Adrenal gland (tissue), 12 donors: ENCODE results near the gene BPIFB2. TPM values are rescaled to one million over a fixed set of nuclear protein-coding genes. Genes with fewer than 3 reads are reported as not detected.

Experiments used
- DNase-seq, 7 donors: peaks; one replicate each; pipeline ENCODE4 v3.0.0-alpha.2; 2019 to 2020
- H3K27ac ChIP-seq, 5 donors: fragments of 200-600 bp; sonication (generic) in 4 of 5; 1 replicate in 3 of 5; 2 replicates in 2 of 5; pipeline versions ENCODE4 v1.5.1 to v1.8.0; 2016 to 2020; ENCODE audit warnings: mild to moderate bottlenecking in 1 of 5
- H3K27me3 ChIP-seq: fragments of 200-600 bp; 2 replicates; pipeline ENCODE4 v1.8.0; 2021
- H3K36me3 ChIP-seq, 2 donors: fragments of 200-600 bp; replicated peaks in 1 of 2; 1 replicate in 1 of 2; 2 replicates in 1 of 2; pipeline versions ENCODE4 v1.5.1 to v1.8.0; 2018 to 2022
- H3K4me1 ChIP-seq, 2 donors: fragments of 200-600 bp; replicated peaks in 1 of 2; 1 replicate in 1 of 2; 2 replicates in 1 of 2; pipeline versions ENCODE4 v1.5.1 to v1.8.0; 2018 to 2021
- H3K4me3 ChIP-seq, 4 donors: fragments of 200-600 bp; sonication (generic) in 3 of 4; one replicate each; pipeline ENCODE4 v1.5.1; 2016 to 2018
- H3K9me3 ChIP-seq, 3 donors: fragments of 200-600 bp; sonication (generic) in 1 of 3; replicated peaks in 1 of 3; 1 replicate in 2 of 3; 2 replicates in 1 of 3; pipeline versions ENCODE4 v1.5.1 to v1.8.0; 2016 to 2021
- POLR2A ChIP-seq, 2 donors: fragments of 450-650 bp; IDR thresholded peaks; one replicate each; pipeline ENCODE4 v1.6.1; 2017; ENCODE audit warnings: antibody characterized with exemption in 2 of 2, mild to moderate bottlenecking in 2 of 2, moderate library complexity in 1 of 2
- WGBS, 4 donors: extraction: QIAGEN DNeasy Blood & Tissue Kit in 2 of 4; methylation state at CpG; one replicate each; pipeline versions ENCODE4 v1.1.5 to v1.1.7; 2013 to 2017; 5-methylcytosine and 5-hydroxymethylcytosine counted together
- intact Hi-C, 2 donors: fragments of 100-400 bp; cut with DNase I; formaldehyde crosslinking; loops; one replicate each; pipeline versions ENCODE4 v1.14.1 to v1.15.0; 2022 to 2023
- polyA plus RNA-seq, 3 donors: library from polyadenylated mRNA; stranded (reverse); fragments of 200-250 nt in 2 of 3; fragments of 350-450 nt in 1 of 3; fragmentation: Illumina TruSeq in 1 of 3; extraction: RNeasy Lipid Tissue Mini Kit (QIAGEN cat#74804) in 1 of 3; gene quantifications; one replicate each; pipeline ENCODE4 v1.2.3, GENCODE V29; 2013 to 2014
- total RNA-seq, 9 donors: library from RNA; depleted of rRNA in 4 of 9; stranded (reverse); fragments of >200 nt in 4 of 9; fragments of 120-200 nt in 1 of 9; fragmentation: NEBNext Ultra II Directional in 1 of 9; extraction: Animal tissue kit (Norgen Biotek cat#: 25700) in 1 of 9; gene quantifications; one replicate each; pipeline versions ENCODE4 v1.1.0 to v1.2.4, GENCODE V29; 2013 to 2023
- TF ChIP-seq, protein P1 (sequence below), 6 experiments: fragments of 450-650 bp in 4 of 6; fragments of 200-600 bp in 2 of 6; sonication (generic) in 1 of 6; IDR thresholded peaks; 1 replicate in 5 of 6; 2 replicates in 1 of 6; pipeline versions ENCODE4 v1.5.1 to v1.8.0; 2016 to 2021; ENCODE audit warnings: antibody characterized with exemption in 6 of 6, mild to moderate bottlenecking in 2 of 6, moderate library complexity in 1 of 6
- donor health status: healthy with polysubstance abuse.
- donor health status: Bipolar disorder and iron deficiency.
- donor health status: DM: yes; HTN: yes; CAD: no.
- donor health status: DM: no; HTN: no; CAD: no.
- donor health status: DM: no; HTN: no; CAD: no.
- donor health status: DM: yes; HTN: yes; CAD: no.

Gene BPIFB2
- total and polyA plus RNA-seq, 12 donors: 0.15 TPM; not detected in 11

DNA sequence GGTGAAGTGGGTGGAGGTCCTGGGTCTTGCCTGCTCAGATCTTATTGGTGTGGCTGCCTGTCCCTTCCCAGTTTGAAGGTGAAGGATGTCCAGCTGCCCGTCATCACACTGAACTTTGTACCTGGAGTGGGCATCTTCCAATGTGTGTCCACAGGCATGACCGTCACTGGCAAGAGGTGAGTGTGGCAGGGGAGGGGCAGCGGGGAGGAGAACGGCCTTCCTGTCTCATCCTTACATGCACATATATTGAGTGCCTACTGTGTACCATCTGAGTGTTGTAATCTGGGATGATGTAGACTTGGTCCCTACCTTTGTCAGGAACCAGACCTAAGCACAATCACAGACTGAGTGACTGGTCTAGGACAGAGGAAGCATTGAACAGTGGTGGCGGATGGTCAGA, 26.6 kb downstream of the BPIFB2 start:
- Histone ChIP-seq H3K27ac (no peak overlapping the region), H3K9me3 (no peaks in the 10 kb centered on the region), H3K4me1 (no peaks in the 10 kb centered on the region), H3K36me3 (no peaks in the 10 kb centered on the region), H3K4me3 (no peak overlapping the region), H3K27me3 (no peaks in the 10 kb centered on the region)
- DNase-seq: no peak
- intact Hi-C loops: no loop called here
- no peak for TF ChIP-seq POLR2A (IDR thresholded peaks at IDR 0.05)
- TF ChIP-seq, protein P1, sequence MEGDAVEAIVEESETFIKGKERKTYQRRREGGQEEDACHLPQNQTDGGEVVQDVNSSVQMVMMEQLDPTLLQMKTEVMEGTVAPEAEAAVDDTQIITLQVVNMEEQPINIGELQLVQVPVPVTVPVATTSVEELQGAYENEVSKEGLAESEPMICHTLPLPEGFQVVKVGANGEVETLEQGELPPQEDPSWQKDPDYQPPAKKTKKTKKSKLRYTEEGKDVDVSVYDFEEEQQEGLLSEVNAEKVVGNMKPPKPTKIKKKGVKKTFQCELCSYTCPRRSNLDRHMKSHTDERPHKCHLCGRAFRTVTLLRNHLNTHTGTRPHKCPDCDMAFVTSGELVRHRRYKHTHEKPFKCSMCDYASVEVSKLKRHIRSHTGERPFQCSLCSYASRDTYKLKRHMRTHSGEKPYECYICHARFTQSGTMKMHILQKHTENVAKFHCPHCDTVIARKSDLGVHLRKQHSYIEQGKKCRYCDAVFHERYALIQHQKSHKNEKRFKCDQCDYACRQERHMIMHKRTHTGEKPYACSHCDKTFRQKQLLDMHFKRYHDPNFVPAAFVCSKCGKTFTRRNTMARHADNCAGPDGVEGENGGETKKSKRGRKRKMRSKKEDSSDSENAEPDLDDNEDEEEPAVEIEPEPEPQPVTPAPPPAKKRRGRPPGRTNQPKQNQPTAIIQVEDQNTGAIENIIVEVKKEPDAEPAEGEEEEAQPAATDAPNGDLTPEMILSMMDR (IDR thresholded peaks at IDR 0.05): no peak
- 65 to 91% (median 79%) methylated on average over 4 to 5 of the region's 5 CpGs for WGBS, 4 donors

DNA sequence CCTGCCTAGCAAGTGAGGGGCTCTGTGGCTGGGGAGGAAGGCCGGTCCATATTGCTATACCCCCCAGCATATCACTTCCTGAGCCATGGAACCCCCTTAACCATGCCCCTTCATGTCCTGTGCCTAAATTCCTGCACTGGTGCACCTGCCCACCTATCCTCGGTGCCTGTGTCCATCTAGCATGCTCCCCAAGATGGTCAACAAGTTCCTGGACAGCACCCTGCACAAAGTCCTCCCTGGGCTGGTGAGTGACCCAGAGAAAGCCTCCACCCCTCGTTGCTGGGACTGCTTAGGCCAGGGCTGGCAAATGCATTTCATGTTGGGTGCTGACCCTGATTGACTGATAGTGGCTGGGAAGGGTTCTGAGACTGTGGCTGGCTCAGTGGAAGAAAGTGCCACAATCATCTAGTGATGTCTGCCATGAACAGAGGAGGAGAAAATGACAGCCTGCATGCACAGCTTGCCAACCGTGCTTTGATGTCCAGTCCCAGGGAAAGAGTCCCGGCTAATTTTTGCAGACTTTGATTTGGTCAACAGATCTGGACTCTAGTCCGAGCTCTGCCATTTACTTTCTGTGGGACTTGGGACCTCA, 27.5 kb downstream of the BPIFB2 start:
- intact Hi-C loops: no loop called here
- Histone ChIP-seq H3K27me3 (no peaks in the 10 kb centered on the region), H3K4me3 (no peak overlapping the region), H3K27ac (no peak overlapping the region), H3K4me1 (no peaks in the 10 kb centered on the region), H3K9me3 (no peaks in the 10 kb centered on the region), H3K36me3 (no peaks in the 10 kb centered on the region)
- WGBS, 4 donors: 73 to 79% (median 75%) methylated on average over 5 to 6 of the region's 6 CpGs
- TF ChIP-seq, protein P1 (IDR thresholded peaks at IDR 0.05): no peak
- TF ChIP-seq POLR2A (IDR thresholded peaks at IDR 0.05): no peak
- no peak for DNase-seq

DNA sequence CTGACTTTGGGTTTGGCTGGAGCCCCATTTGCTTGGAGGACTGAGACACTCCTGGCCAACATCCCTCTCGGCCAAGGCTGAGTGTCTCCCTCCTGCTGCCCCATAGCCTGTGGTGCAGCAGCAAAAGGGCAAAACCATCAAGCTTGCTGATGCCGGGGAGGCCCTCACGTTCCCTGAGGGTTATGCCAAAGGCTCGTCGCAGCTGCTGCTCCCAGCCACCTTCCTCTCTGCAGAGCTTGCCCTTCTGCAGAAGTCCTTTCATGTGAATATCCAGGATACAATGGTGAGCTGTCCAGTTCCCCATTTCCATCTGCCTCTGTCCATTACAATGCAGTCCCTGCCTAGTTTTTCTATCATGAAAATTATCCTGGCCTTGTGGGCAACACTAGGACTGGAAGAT, 30.0 kb downstream of the BPIFB2 start:
- DNase-seq: no peak
- no peak overlapping the region for H3K27ac ChIP-seq
- no peaks in the 10 kb centered on the region for H3K9me3 ChIP-seq
- intact Hi-C loops: no loop called here
- H3K4me1 ChIP-seq: no peaks in the 10 kb centered on the region
- no peak overlapping the region for H3K4me3 ChIP-seq
- no peak for TF ChIP-seq POLR2A (IDR thresholded peaks at IDR 0.05)
- TF ChIP-seq, protein P1 (IDR thresholded peaks at IDR 0.05): no peak
- H3K36me3 ChIP-seq: no peaks in the 10 kb centered on the region
- 59 to 62% (median 60%) methylated on average over 5 of the region's 5 CpGs; no CpG with 5 or more reads in 1 of the 4 donors for WGBS, 4 donors
- H3K27me3 ChIP-seq: no peaks in the 10 kb centered on the region

DNA sequence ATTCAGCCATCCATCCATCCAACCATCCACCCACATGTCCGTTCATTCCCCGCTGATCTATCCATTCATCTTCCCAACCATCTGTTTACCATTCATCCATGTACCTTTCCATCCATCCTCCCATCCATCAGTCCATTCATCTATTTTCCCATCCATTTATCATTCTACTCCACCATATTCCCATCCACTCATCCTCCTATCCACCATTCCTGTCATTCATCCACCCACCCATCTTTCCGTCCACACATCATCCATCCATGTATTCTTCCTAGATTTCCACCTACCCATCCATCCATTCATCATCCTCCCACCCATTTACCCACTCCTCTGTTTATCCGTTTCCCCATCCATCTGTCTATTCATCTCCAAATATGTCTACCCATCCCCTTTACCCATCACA, 30.7 kb downstream of the BPIFB2 start:
- TF ChIP-seq, protein P1 (IDR thresholded peaks at IDR 0.05): no peak
- TF ChIP-seq POLR2A (IDR thresholded peaks at IDR 0.05): no peak
- 77 to 83% (median 82%) methylated on average over 4 of the region's 4 CpGs for WGBS, 4 donors
- intact Hi-C loops: no loop called here

More for the DNA sequence above, 30.7 kb downstream of the BPIFB2 start:
- Histone ChIP-seq H3K4me1 (no peaks in the 10 kb centered on the region), H3K9me3 (no peaks in the 10 kb centered on the region), H3K4me3 (no peak overlapping the region), H3K36me3 (no peaks in the 10 kb centered on the region), H3K27me3 (no peaks in the 10 kb centered on the region), H3K27ac (no peak overlapping the region)
- no peak for DNase-seq
